ENCODE measurements around the gene DGLUCY.

GRCh38 chr14:91155626-91156089 lies 41.8 kb downstream of the DGLUCY start:
- TF ChIP-seq, protein P1, sequence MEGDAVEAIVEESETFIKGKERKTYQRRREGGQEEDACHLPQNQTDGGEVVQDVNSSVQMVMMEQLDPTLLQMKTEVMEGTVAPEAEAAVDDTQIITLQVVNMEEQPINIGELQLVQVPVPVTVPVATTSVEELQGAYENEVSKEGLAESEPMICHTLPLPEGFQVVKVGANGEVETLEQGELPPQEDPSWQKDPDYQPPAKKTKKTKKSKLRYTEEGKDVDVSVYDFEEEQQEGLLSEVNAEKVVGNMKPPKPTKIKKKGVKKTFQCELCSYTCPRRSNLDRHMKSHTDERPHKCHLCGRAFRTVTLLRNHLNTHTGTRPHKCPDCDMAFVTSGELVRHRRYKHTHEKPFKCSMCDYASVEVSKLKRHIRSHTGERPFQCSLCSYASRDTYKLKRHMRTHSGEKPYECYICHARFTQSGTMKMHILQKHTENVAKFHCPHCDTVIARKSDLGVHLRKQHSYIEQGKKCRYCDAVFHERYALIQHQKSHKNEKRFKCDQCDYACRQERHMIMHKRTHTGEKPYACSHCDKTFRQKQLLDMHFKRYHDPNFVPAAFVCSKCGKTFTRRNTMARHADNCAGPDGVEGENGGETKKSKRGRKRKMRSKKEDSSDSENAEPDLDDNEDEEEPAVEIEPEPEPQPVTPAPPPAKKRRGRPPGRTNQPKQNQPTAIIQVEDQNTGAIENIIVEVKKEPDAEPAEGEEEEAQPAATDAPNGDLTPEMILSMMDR (IDR thresholded peaks at IDR 0.05), result no peak
- TF ChIP-seq EZH2 (IDR thresholded peaks at IDR 0.05; ENCODE audit: borderline replicate concordance, insufficient read depth, low read depth, low read length, poor library complexity, severe bottlenecking), result no peak
